ENCODE measurements around the gene SNX27. TPM values are rescaled to one million over a fixed set of nuclear protein-coding genes. Genes with fewer than 3 reads are reported as not detected.

SNX27 gene
- total RNA-seq, 1 donor from 2014 or later = 29.3 TPM

GRCh38 chr1:151703813-151704212, 92.0 kb downstream of the SNX27 start:
- Mint-ChIP-seq H3K9me3 (no peaks in the 10 kb centered on the region), H3K4me3 (ENCODE audit: low read depth) (no peak overlapping the region), H3K4me1 (ENCODE audit: low read depth) (peaks cover 3% of the 10 kb centered on the region), H3K27me3 (ENCODE audit: low read depth) (no peaks in the 10 kb centered on the region), H3K27ac (no peak overlapping the region), H3K36me3 (ENCODE audit: low read depth) (no peaks in the 10 kb centered on the region)
- DNase-seq (ENCODE audit: low spot score) = no peak
- intact Hi-C loops (cut with micrococcal nuclease) = no loop called here

- H3K36me3 Mint-ChIP-seq (ENCODE audit: low read depth) = no peaks in the 10 kb centered on the region
- no peaks in the 10 kb centered on the region for H3K27me3 Mint-ChIP-seq (ENCODE audit: low read depth)
- H3K9me3 Mint-ChIP-seq = no peaks in the 10 kb centered on the region
- H3K4me1 Mint-ChIP-seq (ENCODE audit: low read depth) = peaks cover 3% of the 10 kb centered on the region
- H3K27ac Mint-ChIP-seq = no peak overlapping the region
- H3K4me3 Mint-ChIP-seq (ENCODE audit: low read depth) = no peak overlapping the region
- intact Hi-C loops (cut with micrococcal nuclease) = no loop called here
- no peak for DNase-seq (ENCODE audit: low spot score)
Observed at GRCh38 chr1:151704246-151704645, 92.4 kb downstream of the SNX27 start.

DNA sequence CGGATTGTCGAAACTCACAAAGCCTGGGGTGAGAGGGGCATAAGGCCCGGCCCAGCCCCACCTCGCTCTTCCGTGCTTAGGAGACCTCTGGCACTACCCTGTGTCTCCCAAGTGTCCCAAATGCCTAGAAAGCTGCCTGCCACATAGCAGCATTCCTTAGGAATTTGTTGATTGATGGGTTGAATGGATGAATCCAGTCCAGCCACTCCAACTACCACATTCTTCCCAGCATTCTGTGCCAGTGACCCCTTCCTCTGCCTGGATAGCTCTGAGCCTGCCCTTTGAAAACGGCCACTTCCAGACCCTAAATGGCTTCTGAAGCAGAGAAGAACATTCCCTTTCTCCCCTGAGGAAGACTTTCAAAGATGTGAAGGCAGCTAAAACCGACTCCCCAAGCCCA, 93.3 kb downstream of the SNX27 start:
- Mint-ChIP-seq H3K27me3 (ENCODE audit: low read depth) (no peaks in the 10 kb centered on the region), H3K4me3 (ENCODE audit: low read depth) (no peak overlapping the region)

GRCh38 chr1:151705753-151706463, 94.1 kb downstream of the SNX27 start:
- H3K36me3 Mint-ChIP-seq (ENCODE audit: low read depth) = no peaks in the 10 kb centered on the region
- no peaks in the 10 kb centered on the region for H3K27me3 Mint-ChIP-seq (ENCODE audit: low read depth)
- DNase-seq (ENCODE audit: low spot score) = no peak
- no peak overlapping the region for H3K27ac Mint-ChIP-seq
- peaks cover 3% of the 10 kb centered on the region for H3K4me1 Mint-ChIP-seq (ENCODE audit: low read depth)
- no peaks in the 10 kb centered on the region for H3K9me3 Mint-ChIP-seq
- H3K4me3 Mint-ChIP-seq (ENCODE audit: low read depth) = no peak overlapping the region
- intact Hi-C loops (cut with micrococcal nuclease) = no loop called here

More for the DNA sequence above, 93.3 kb downstream of the SNX27 start:
- Mint-ChIP-seq H3K9me3 (no peaks in the 10 kb centered on the region), H3K36me3 (ENCODE audit: low read depth) (no peaks in the 10 kb centered on the region), H3K27ac (no peak overlapping the region), H3K4me1 (ENCODE audit: low read depth) (peaks cover 3% of the 10 kb centered on the region)
- DNase-seq (ENCODE audit: low spot score) = no peak
- intact Hi-C loops (cut with micrococcal nuclease) = no loop called here

- H3K4me1 Mint-ChIP-seq (ENCODE audit: low read depth) = peaks cover 3% of the 10 kb centered on the region
- H3K9me3 Mint-ChIP-seq = no peaks in the 10 kb centered on the region
- no peaks in the 10 kb centered on the region for H3K36me3 Mint-ChIP-seq (ENCODE audit: low read depth)
- no peaks in the 10 kb centered on the region for H3K27me3 Mint-ChIP-seq (ENCODE audit: low read depth)
- intact Hi-C loops (cut with micrococcal nuclease) = no loop called here
- H3K27ac Mint-ChIP-seq = no peak overlapping the region
- no peak overlapping the region for H3K4me3 Mint-ChIP-seq (ENCODE audit: low read depth)
- no peak for DNase-seq (ENCODE audit: low spot score)
Observed at GRCh38 chr1:151706464-151707415, 94.9 kb downstream of the SNX27 start.

DNA sequence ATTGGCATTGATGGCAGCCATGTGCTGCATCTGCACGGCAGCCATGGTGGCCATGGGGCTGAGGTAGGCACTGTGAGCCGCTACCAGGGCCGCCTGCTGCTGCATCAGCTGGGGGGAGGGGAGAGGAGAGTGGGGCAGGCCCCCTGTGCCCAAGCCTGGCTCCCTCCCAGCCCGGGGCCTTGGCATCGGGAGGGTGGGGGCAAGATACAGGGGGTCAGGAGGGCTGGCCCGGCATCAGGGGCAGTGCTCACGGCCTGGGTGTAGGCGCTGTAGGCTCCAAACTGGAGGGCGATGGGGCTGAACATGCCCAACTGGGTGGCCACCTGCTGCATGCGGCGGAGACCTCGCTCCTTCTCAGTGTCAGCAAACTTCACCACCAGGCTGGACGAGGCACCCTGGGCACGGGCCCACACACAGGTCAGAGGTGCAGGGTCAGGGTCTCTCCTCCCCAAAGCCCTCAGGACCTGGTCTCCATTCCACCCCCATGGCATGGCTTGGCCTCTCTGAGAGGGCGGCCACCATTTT, 95.8 kb downstream of the SNX27 start:
- no peaks in the 10 kb centered on the region for H3K27me3 Mint-ChIP-seq (ENCODE audit: low read depth)
- H3K4me1 Mint-ChIP-seq (ENCODE audit: low read depth) = peaks cover 3% of the 10 kb centered on the region
- intact Hi-C loops (cut with micrococcal nuclease) = no loop called here
- H3K4me3 Mint-ChIP-seq (ENCODE audit: low read depth) = no peak overlapping the region
- DNase-seq (ENCODE audit: low spot score) = no peak
- H3K36me3 Mint-ChIP-seq (ENCODE audit: low read depth) = no peaks in the 10 kb centered on the region
- H3K27ac Mint-ChIP-seq = no peak overlapping the region
- H3K9me3 Mint-ChIP-seq = no peaks in the 10 kb centered on the region

- DNase-seq (ENCODE audit: low spot score) = no peak
- Mint-ChIP-seq H3K4me1 (ENCODE audit: low read depth) (no peaks in the 10 kb centered on the region), H3K27me3 (ENCODE audit: low read depth) (no peaks in the 10 kb centered on the region), H3K27ac (no peak overlapping the region), H3K36me3 (ENCODE audit: low read depth) (no peaks in the 10 kb centered on the region), H3K9me3 (no peaks in the 10 kb centered on the region), H3K4me3 (ENCODE audit: low read depth) (no peak overlapping the region)
- intact Hi-C loops (cut with micrococcal nuclease) = no loop called here
Observed at GRCh38 chr1:151708891-151709290, 97.0 kb downstream of the SNX27 start.

DNA sequence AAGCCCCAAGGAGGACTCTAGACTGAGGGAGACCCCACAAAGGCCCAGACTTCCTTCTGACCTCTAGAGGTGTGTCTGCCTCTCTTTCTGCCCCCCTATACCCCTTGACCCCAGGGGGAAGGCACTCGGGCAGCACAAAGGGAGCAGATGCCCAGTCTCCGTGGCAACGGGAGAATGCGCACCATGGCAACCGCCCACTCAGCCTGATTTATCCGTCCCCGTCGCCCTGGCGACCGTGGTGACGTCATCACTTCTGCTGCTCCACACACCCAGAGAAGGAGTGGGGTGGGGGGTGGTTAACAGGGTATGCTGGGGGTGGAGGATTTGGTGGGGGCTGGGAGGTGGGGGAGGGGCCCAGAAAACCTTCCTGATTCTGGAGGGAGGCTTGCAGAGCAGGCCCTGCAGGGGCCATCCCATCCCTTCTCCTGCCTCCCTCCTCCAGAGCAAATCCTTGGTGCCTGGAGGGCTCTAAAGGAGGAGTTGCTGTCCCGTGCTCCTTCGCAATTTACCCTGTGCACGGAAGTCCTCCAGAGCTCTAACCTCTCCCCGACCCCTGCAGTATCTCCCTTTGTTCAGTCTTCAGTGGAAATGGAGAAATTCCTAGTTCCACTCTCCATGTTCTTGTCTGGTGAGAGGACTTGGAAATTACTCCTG, 98.5 kb downstream of the SNX27 start:
- no peaks in the 10 kb centered on the region for H3K9me3 Mint-ChIP-seq
- H3K27ac Mint-ChIP-seq = no peak overlapping the region
- no peaks in the 10 kb centered on the region for H3K36me3 Mint-ChIP-seq (ENCODE audit: low read depth)
- peaks cover 8% of the 10 kb centered on the region for H3K27me3 Mint-ChIP-seq (ENCODE audit: low read depth)
- DNase-seq (ENCODE audit: low spot score) = no peak
- no peak overlapping the region for H3K4me3 Mint-ChIP-seq (ENCODE audit: low read depth)
- intact Hi-C loops (cut with micrococcal nuclease) = no loop called here
- H3K4me1 Mint-ChIP-seq (ENCODE audit: low read depth) = no peaks in the 10 kb centered on the region

DNA sequence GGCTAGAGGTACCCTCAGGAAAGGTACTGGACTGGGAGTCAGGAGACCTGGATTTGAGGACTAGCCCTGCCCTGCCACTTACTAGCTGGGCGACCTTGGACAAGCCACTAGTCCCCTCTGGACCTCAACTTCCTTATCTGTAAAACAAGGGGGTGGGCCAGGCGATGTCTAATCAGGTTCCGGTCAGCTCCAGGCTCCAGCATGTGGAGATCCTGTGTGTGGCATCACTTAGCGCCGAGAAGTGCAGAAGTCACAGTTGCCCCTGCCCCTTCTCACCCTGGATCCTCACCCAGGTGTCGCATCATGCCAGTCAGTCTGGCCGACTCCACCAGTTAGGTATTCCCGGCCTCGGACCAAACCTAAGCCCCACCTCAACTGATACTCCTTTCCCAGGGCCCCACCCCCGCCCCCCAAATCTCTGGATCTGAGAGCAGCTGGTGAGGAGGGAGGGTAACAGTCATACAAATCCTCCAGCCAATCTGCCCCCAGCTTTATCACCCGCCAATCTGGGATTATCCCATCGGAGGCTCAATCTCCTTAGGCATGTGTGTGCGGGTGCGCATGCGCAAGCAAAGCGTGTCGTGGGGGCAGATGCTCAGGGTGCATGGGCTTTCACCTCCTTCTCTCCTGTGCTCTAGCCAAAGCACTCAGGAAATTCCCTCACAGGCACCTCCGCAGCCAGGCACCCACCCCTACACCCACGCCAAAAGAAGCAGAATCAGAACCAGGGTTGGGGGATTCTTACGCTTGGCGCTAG, 99.4 kb downstream of the SNX27 start:
- H3K9me3 Mint-ChIP-seq = no peaks in the 10 kb centered on the region
- DNase-seq (ENCODE audit: low spot score) = no peak
- peaks cover 17% of the 10 kb centered on the region for H3K27me3 Mint-ChIP-seq (ENCODE audit: low read depth)
- H3K4me3 Mint-ChIP-seq (ENCODE audit: low read depth) = no peak overlapping the region
- intact Hi-C loops (cut with micrococcal nuclease) = no loop called here
- no peak overlapping the region for H3K27ac Mint-ChIP-seq
- H3K4me1 Mint-ChIP-seq (ENCODE audit: low read depth) = no peaks in the 10 kb centered on the region
- H3K36me3 Mint-ChIP-seq (ENCODE audit: low read depth) = no peaks in the 10 kb centered on the region

DNA sequence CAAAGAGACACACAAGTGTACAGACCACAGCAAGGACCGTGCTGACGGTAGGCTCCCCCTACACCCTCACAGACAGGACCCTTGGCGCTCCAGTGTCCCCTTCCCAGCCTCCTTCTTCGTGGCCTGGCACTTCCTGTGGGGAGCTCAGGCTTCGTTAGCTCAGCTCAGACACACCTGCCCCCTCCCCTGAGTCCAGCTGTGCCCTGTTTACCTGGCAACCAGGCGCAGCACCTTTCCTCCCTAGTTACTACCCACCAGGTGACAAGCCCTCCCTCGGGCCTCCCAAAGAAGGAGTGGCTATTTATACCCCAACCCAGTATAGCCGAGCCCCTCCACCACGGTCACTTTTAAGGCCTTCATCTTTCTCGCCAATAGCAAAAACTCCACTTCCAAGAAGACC, 100.1 kb downstream of the SNX27 start:
- Mint-ChIP-seq H3K36me3 (ENCODE audit: low read depth) (no peaks in the 10 kb centered on the region), H3K4me1 (ENCODE audit: low read depth) (peaks cover 2% of the 10 kb centered on the region), H3K9me3 (no peaks in the 10 kb centered on the region), H3K27me3 (ENCODE audit: low read depth) (peaks cover 20% of the 10 kb centered on the region), H3K4me3 (ENCODE audit: low read depth) (no peak overlapping the region), H3K27ac (no peak overlapping the region)
- intact Hi-C loops (cut with micrococcal nuclease) = no loop called here
- DNase-seq (ENCODE audit: low spot score) = no peak

GRCh38 chr1:151713044-151713443, 101.2 kb downstream of the SNX27 start:
- Mint-ChIP-seq H3K36me3 (ENCODE audit: low read depth) (no peaks in the 10 kb centered on the region), H3K9me3 (no peaks in the 10 kb centered on the region), H3K4me3 (ENCODE audit: low read depth) (no peak overlapping the region), H3K4me1 (ENCODE audit: low read depth) (peaks cover 6% of the 10 kb centered on the region), H3K27me3 (ENCODE audit: low read depth) (peaks cover 31% of the 10 kb centered on the region), H3K27ac (no peak overlapping the region)
- intact Hi-C loops (cut with micrococcal nuclease) = no loop called here
- no peak for DNase-seq (ENCODE audit: low spot score)

- intact Hi-C loops (cut with micrococcal nuclease) = no loop called here
- Mint-ChIP-seq H3K27ac (no peak overlapping the region), H3K36me3 (ENCODE audit: low read depth) (no peaks in the 10 kb centered on the region), H3K9me3 (no peaks in the 10 kb centered on the region), H3K4me3 (ENCODE audit: low read depth) (no peak overlapping the region), H3K4me1 (ENCODE audit: low read depth) (peaks cover 6% of the 10 kb centered on the region), H3K27me3 (ENCODE audit: low read depth) (peaks cover 39% of the 10 kb centered on the region)
- DNase-seq (ENCODE audit: low spot score) = no peak
Observed at GRCh38 chr1:151713874-151714273, 102.0 kb downstream of the SNX27 start.

Data from activated T-helper 2 cell treated with anti-CD3 and anti-CD28 coated beads, Interferon-gamma antibody, Interleukin-2, Interleukin-4, amounts not matched to agents 10 μg/mL and 5 μg/mL and 100 μg/mL, durations not matched to agents 14 hours and 24 hours and 36 hours (primary cell).